SK-N-SH (cell line): ENCODE measurements around the gene WRAP73.

Experiments
- CHD2 ChIP-seq: fragments of 150-350 bp; IDR thresholded peaks from 2 replicates; pipeline ENCODE4 v1.6.1; 2018; ENCODE audit warnings: low read length; ENCODE audit not compliant: partially characterized antibody
- CTCF ChIP-seq: fragments of 200-600 bp; sonication (generic); IDR thresholded peaks from 2 replicates; pipeline ENCODE4 v1.6.1; 2017; ENCODE audit warnings: antibody characterized with exemption, mild to moderate bottlenecking, moderate library complexity
- EZH2phosphoT487 ChIP-seq: fragments of 200-600 bp; sonication (generic); IDR thresholded peaks from 2 replicates; pipeline ENCODE4 v1.6.1; 2017; ENCODE audit warnings: low read depth, mixed run types, mild to moderate bottlenecking, antibody characterized with exemption, moderate library complexity, borderline replicate concordance
- MEF2A ChIP-seq: IDR thresholded peaks from 2 replicates; pipeline ENCODE4 v1.4.0; 2012; ENCODE audit warnings: low read depth, borderline replicate concordance
- MXI1 ChIP-seq: IDR thresholded peaks from 2 replicates; pipeline ENCODE4 v1.6.1; 2012; ENCODE audit warnings: mild to moderate bottlenecking, low read depth, low read length, improper control_type of control experiment
- NFIC ChIP-seq: IDR thresholded peaks from 2 replicates; pipeline ENCODE4 v1.4.0; 2012; ENCODE audit warnings: borderline replicate concordance
- RAD21 ChIP-seq: IDR thresholded peaks from 2 replicates; pipeline ENCODE4 v1.6.1; 2012; ENCODE audit warnings: mild to moderate bottlenecking, low read length
- RCOR1 ChIP-seq: fragments of 150-350 bp; IDR thresholded peaks from 2 replicates; pipeline ENCODE4 v1.6.1; 2017; ENCODE audit warnings: antibody characterized with exemption, low read length
- RFX5 ChIP-seq: IDR thresholded peaks from 2 replicates; pipeline ENCODE4 v1.6.1; 2012; ENCODE audit warnings: mild to moderate bottlenecking, improper control_type of control experiment, low read length
- SIN3A ChIP-seq: IDR thresholded peaks from 2 replicates; pipeline ENCODE4 v1.6.1; 2012; ENCODE audit warnings: low read depth, mild to moderate bottlenecking, low read length, moderate library complexity, borderline replicate concordance
- TAF1 ChIP-seq: IDR thresholded peaks from 2 replicates; pipeline ENCODE4 v1.6.1; 2012; ENCODE audit warnings: low read depth, mild to moderate bottlenecking, low read length, moderate library complexity, borderline replicate concordance
- USF2 ChIP-seq: fragments of 150-350 bp; IDR thresholded peaks from 2 replicates; pipeline ENCODE4 v1.6.1; 2017; ENCODE audit warnings: antibody characterized with exemption, low read length, low read depth, borderline replicate concordance
- YY1 ChIP-seq: IDR thresholded peaks from 2 replicates; pipeline ENCODE4 v1.4.0; 2012; ENCODE audit warnings: low read depth, mild to moderate bottlenecking
- ZBTB33 ChIP-seq: IDR thresholded peaks from 2 replicates; pipeline ENCODE4 v1.4.0; 2012; ENCODE audit warnings: low read depth, borderline replicate concordance

- TF ChIP-seq USF2 (no peak), RAD21 (no peak), CTCF (no peak), MEF2A (no peak), NFIC (no peak), EZH2phosphoT487 (no peak), RCOR1 (no peak), ZBTB33 (no peak), TAF1 (no peak), CHD2 (no peak), MXI1 (no peak), SIN3A (no peak), YY1 (no peak), RFX5 (no peak)
Observed at GRCh38 chr1:3616861-3617260, 33.0 kb downstream of the WRAP73 start.
